Measurements from ENCODE around the gene CLTC.

DNA sequence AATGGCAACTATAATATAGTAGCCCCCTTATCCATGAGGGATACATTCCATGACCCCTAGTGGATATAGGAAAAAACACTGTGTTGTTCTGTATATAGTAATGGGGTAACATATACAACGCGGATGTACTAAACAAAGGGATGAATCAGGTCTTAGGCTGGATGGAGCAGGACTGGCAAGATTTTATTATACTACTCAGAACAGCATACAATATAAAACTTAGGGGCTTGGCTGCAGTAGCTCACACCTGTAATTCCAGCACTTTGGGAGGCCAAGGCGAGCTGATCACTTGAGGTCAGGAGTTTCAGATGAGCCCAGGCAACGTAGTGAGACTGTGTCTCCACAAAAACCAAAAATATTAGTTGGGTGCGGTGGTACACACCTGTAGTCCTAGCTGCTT is 114.5 kb downstream of the CLTC start:
- TF ChIP-seq CTCF (IDR thresholded peaks at IDR 0.05; ENCODE audit: borderline replicate concordance, extremely low read depth, low read length, poor library complexity, severe bottlenecking) = no peak
- TF ChIP-seq EZH2 (IDR thresholded peaks at IDR 0.05; ENCODE audit: borderline replicate concordance, low read depth, low read length, severe bottlenecking) = no peak

Data from DND-41 (cell line).